DOHH2 (cell line): ENCODE data around the gene SLC38A3.

Experiments used
- CTCF ChIP-seq: fragments of 200-600 bp; sonication (generic); IDR thresholded peaks from one replicate; pipeline ENCODE4 v1.5.1; 2014; ENCODE audit warnings: antibody characterized with exemption, mild to moderate bottlenecking, low read depth, low read length; ENCODE audit not compliant: poor library complexity, severe bottlenecking
- EZH2phosphoT487 ChIP-seq: fragments of 200-600 bp; sonication (generic); IDR thresholded peaks from 2 replicates; pipeline ENCODE4 v1.6.1; 2017; ENCODE audit warnings: borderline replicate concordance, mild to moderate bottlenecking, antibody characterized with exemption, low read length, moderate library complexity, mixed read lengths

- no peak for TF ChIP-seq CTCF
- TF ChIP-seq EZH2phosphoT487: no peak
These were observed 26.5 kb downstream of the SLC38A3 start for GRCh38 chr3:50231581-50231980.
